Tibial artery (tissue), 4 donors: ENCODE results near the gene KCNK4.
"Not testable (repeated sequence)": the region's sequence is repeated elsewhere in the genome, so short reads cannot be mapped to it uniquely, and the experiment has no call there.

Experiments
- DNase-seq, 2 donors: peaks; one replicate each; pipeline ENCODE4 v3.0.0-alpha.2; 2019
- H3K27ac ChIP-seq, 2 donors: fragments of 200-600 bp; sonication (generic) in 1 of 2; 1 replicate in 1 of 2; 2 replicates in 1 of 2; pipeline ENCODE4 v1.5.1; 2018 to 2019; ENCODE audit warnings: mild to moderate bottlenecking in 1 of 2
- H3K27me3 ChIP-seq, 2 donors: fragments of 200-600 bp; sonication (generic) in 1 of 2; one replicate each; pipeline versions ENCODE4 v1.5.1 to v1.6.0; 2016 to 2019
- H3K36me3 ChIP-seq, 3 donors: fragments of 200-600 bp; sonication (generic) in 2 of 3; one replicate each; pipeline ENCODE4 v1.5.1; 2016 to 2019; ENCODE audit warnings: mild to moderate bottlenecking in 2 of 3
- H3K4me1 ChIP-seq, 4 donors: fragments of 200-600 bp; sonication (generic) in 2 of 4; 1 replicate in 3 of 4; 2 replicates in 1 of 4; pipeline ENCODE4 v1.5.1; 2016 to 2019
- H3K4me3 ChIP-seq, 2 donors: fragments of 200-600 bp; sonication (generic) in 1 of 2; 1 replicate in 1 of 2; 2 replicates in 1 of 2; pipeline ENCODE4 v1.5.1; 2018 to 2019; ENCODE audit warnings: mild to moderate bottlenecking in 2 of 2
- H3K9me3 ChIP-seq, 3 donors: fragments of 200-600 bp; sonication (generic) in 1 of 3; one replicate each; pipeline ENCODE4 v1.5.1; 2016 to 2019
- intact Hi-C: fragments of 100-400 bp; cut with DNase I; formaldehyde crosslinking; loops from one replicate; pipeline ENCODE4 v1.15.0; 2023; ENCODE audit warnings: low total_unique reads
- TF ChIP-seq, protein P1 (sequence below), 2 experiments: fragments of 200-600 bp in 1 of 2; fragments of 450-650 bp in 1 of 2; IDR thresholded peaks; one replicate each; pipeline ENCODE4 v1.5.1; 2017 to 2019; ENCODE audit warnings: antibody characterized with exemption in 2 of 2, mild to moderate bottlenecking in 1 of 2, moderate library complexity in 1 of 2

Gene KCNK4

DNA sequence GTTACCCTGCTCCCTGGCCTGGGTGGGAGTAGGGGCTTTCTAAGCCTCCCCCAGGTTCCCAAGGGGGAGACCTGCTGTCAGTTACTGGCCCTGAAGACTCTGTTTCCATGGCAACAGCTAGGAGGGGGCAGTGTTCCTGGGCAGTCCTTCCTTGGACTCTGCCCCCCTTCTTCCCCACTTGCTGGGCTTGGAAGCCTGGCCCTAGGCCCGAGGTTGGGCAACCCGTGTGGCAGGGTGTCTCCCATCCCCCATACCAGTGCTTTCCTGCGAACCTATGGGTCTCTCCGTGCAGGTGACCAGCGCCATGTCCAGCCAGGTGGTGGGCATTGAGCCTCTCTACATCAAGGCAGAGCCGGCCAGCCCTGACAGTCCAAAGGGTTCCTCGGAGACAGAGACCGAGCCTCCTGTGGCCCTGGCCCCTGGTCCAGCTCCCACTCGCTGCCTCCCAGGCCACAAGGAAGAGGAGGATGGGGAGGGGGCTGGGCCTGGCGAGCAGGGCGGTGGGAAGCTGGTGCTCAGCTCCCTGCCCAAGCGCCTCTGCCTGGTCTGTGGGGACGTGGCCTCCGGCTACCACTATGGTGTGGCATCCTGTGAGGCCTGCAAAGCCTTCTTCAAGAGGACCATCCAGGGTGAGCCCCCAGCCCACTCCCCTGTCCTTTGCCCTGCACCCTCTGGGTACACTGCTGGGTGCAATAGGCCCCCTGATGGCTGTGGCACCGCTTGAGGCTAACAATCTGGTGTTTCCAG is 15.9 kb downstream of the KCNK4 start:
- H3K27me3 ChIP-seq: peaks cover 0 to 11% of the 10 kb centered on the region in 2 donors
- H3K4me3 ChIP-seq: peak overlapping the region; percentile 66 to 86
- H3K27ac ChIP-seq: peak overlapping the region; percentile 80 to 81
- no peaks in the 10 kb centered on the region for H3K9me3 ChIP-seq
- H3K4me1 ChIP-seq: peaks cover 0 to 27% (median 15%) of the 10 kb centered on the region in 4 donors
- H3K36me3 ChIP-seq: no peaks in the 10 kb centered on the region
- TF ChIP-seq, protein P1, sequence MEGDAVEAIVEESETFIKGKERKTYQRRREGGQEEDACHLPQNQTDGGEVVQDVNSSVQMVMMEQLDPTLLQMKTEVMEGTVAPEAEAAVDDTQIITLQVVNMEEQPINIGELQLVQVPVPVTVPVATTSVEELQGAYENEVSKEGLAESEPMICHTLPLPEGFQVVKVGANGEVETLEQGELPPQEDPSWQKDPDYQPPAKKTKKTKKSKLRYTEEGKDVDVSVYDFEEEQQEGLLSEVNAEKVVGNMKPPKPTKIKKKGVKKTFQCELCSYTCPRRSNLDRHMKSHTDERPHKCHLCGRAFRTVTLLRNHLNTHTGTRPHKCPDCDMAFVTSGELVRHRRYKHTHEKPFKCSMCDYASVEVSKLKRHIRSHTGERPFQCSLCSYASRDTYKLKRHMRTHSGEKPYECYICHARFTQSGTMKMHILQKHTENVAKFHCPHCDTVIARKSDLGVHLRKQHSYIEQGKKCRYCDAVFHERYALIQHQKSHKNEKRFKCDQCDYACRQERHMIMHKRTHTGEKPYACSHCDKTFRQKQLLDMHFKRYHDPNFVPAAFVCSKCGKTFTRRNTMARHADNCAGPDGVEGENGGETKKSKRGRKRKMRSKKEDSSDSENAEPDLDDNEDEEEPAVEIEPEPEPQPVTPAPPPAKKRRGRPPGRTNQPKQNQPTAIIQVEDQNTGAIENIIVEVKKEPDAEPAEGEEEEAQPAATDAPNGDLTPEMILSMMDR (IDR thresholded peaks at IDR 0.05): no peak
- intact Hi-C loops: no loop called here
- peak in 1 of 2 donors; percentile 81 for DNase-seq

DNA sequence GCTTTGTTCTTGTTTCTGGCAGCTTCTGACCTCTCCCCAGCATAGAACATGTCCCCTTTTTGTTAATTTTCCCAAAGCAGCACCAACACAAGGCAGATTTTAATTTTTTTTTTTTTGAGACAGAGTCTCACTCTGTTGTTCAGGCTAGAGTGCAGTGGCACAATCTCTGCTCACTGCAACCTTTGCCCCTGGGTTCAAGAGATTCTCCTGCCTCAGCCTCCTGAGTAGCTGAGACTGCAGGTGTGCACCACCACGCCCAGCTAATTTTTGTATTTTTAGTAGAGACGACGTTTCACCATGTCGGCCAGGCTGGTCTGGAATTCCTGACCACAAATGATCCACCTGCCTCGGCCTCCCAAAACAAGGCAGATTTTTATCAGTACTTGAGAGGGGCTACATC is 16.7 kb downstream of the KCNK4 start:
- intact Hi-C loops: not testable (repeated sequence)

DNA sequence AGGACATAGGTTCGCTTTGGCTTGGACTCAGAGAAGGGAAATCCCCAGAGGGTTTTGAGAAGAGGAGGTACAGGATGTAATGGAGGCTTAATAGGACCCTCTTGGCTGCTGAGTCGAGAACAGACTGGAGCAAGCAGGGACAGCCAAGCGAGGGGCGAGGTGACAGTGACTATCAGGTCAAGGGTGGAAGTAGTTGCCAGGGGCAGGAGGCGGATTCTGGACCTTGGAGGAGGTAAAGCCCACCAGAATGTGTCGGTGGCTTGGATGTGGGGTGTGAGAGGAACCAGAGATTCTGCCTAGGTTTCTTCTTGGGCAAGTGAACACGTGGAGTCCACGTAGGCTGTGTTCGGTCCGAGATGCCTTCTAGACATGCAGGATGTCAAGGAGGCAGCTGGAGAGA is 21.8 kb downstream of the KCNK4 start:
- H3K4me1 ChIP-seq: peaks cover 0 to 11% (median 9%) of the 10 kb centered on the region in 4 donors
- no peaks in the 10 kb centered on the region for H3K27me3 ChIP-seq
- H3K4me3 ChIP-seq: no peak overlapping the region
- TF ChIP-seq, protein P1 (IDR thresholded peaks at IDR 0.05): no peak
- peaks cover 8 to 35% (median 20%) of the 10 kb centered on the region in 3 donors for H3K36me3 ChIP-seq
- no peaks in the 10 kb centered on the region for H3K9me3 ChIP-seq
- peak overlapping the region; percentile 40 to 58 for H3K27ac ChIP-seq
- intact Hi-C loops: no loop called here
- no peak for DNase-seq

More for the DNA sequence above, 16.7 kb downstream of the KCNK4 start:
- not testable (repeated sequence) for H3K4me3 ChIP-seq, H3K27me3 ChIP-seq, H3K36me3 ChIP-seq, DNase-seq, H3K9me3 ChIP-seq
- Histone ChIP-seq H3K4me1 (peaks cover 0 to 27% (median 15%) of the 10 kb centered on the region in 4 donors), H3K27ac (peak overlapping the region in 1 of 2 donors; percentile 80)

DNA sequence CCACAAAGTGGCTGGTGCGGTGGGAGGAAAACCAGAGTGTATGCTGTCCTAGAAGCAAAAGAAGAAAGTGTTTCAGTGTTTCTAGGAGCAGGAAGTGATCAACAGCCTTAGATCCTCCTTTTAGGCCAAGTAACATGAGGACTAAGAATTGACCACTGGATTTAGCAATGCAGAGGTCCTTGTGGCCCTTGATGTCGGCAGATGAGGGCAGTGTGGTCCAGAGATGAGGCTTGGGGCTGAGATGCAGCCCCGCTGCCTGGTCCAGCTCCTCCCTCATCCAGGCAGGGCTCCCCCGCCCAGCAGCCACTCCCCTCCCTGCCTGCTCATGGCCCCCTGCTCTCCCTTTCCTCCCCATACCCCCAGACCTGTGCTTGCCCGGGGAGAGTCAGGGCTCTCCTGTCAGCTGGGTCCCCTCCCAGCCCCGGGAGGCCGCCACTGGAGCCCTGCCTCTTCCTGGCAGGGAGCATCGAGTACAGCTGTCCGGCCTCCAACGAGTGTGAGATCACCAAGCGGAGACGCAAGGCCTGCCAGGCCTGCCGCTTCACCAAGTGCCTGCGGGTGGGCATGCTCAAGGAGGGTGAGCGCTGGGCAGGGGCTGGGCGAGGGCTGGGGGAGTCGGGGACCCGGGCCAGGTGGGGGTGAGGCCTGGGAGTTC is 22.5 kb downstream of the KCNK4 start:
- intact Hi-C loops: no loop called here
- H3K4me1 ChIP-seq: peaks cover 0 to 13% (median 12%) of the 10 kb centered on the region in 4 donors
- peaks cover 8 to 35% (median 20%) of the 10 kb centered on the region in 3 donors for H3K36me3 ChIP-seq
- peak overlapping the region in 1 of 2 donors; percentile 6 for H3K4me3 ChIP-seq
- DNase-seq: peak; percentile 72 to 84
- TF ChIP-seq, protein P1 (IDR thresholded peaks at IDR 0.05): no peak
- H3K27me3 ChIP-seq: no peaks in the 10 kb centered on the region
- H3K9me3 ChIP-seq: no peaks in the 10 kb centered on the region
- peak overlapping the region; percentile 40 to 58 for H3K27ac ChIP-seq

DNA sequence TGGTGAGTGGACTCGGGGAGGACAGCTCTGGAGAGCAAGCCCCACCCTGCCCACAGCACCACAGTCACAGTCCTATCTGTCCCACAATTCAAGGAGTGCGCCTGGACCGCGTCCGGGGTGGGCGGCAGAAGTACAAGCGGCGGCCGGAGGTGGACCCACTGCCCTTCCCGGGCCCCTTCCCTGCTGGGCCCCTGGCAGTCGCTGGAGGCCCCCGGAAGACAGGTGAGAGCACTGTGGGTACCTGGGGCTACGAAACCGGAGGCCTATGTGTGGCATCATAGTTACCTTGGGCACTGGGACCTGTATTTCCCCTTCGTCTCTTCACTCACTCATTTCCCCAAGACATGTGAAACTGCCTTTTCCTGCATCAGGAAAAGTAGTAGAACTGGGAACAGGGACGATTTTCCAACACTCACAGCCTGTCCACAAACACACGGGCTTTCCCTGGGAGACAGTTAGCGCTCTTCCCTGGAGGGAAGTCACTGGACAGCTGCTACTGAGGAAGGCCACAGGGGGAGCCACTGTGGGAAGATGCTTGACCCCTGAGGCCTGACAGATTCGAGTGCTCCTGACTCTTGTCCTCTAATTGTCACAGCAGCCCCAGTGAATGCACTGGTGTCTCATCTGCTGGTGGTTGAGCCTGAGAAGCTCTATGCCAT is 23.2 kb downstream of the KCNK4 start:
- TF ChIP-seq, protein P1 (IDR thresholded peaks at IDR 0.05): no peak
- Histone ChIP-seq H3K27ac (peak overlapping the region; percentile 40 to 58), H3K27me3 (no peaks in the 10 kb centered on the region), H3K36me3 (peaks cover 8 to 35% (median 20%) of the 10 kb centered on the region in 3 donors), H3K4me3 (no peak overlapping the region), H3K4me1 (peaks cover 0 to 20% (median 18%) of the 10 kb centered on the region in 4 donors), H3K9me3 (no peaks in the 10 kb centered on the region)
- no peak for DNase-seq
- intact Hi-C loops: no loop called here
